A549 (cell line): Measurements from ENCODE around the gene GATC. TPM values are rescaled to one million over a fixed set of nuclear protein-coding genes. Genes with fewer than 3 reads are reported as not detected.
"Not testable (repeated sequence)": the region's sequence is repeated elsewhere in the genome, so short reads cannot be mapped to it uniquely, and the experiment has no call there.

Source experiments
- ATAC-seq, 2 experiments: fragments of 200-7000 bp in 1 of 2; fragments of >200 bp in 1 of 2; cut with Nextera tagmentation in 1 of 2; cut with Tn5 transposase in 1 of 2; 3 replicates each; pipeline versions ENCODE4 v1.8.0 to v1.9.1; 2018 to 2020; ENCODE audit warnings: mild to moderate bottlenecking in 1 of 2, moderate library complexity in 1 of 2
- CTCF ChIA-PET: fragments of 300-600 bp; sonication (Branson Sonifier 250); formaldehyde crosslinking; extraction: SDS; loops from one replicate; lab custom pipeline; 2021; ENCODE audit warnings: antibody characterized with exemption, inconsistent platforms; lab: Yijun Ruan, JAX
- POLR2A ChIA-PET: fragments of 350-600 bp; formaldehyde crosslinking; extraction: SDS; loops from one replicate; lab custom pipeline; 2021; ENCODE audit warnings: antibody characterized with exemption, inconsistent platforms; lab: Yijun Ruan, JAX
- DNase-seq, 2 experiments: peaks; one replicate each; pipeline versions ENCODE4 v3.0.0 to v3.0.0-alpha.2; 2011 to 2016; ENCODE audit warnings: low read depth in 1 of 2, low spot score in 1 of 2
- FAIRE-seq: peaks from 2 replicates; lab custom pipeline; 2011; peaks lifted over from hg19 to GRCh38; lab: Jason Lieb, UNC
- H3K27ac ChIP-seq, 2 experiments: fragments of >200 bp; sonication (Bioruptor Twin); formaldehyde crosslinking; 3 replicates each; pipeline ENCODE4 v1.5.1; 2016 to 2017
- H3K4me1 ChIP-seq: fragments of >200 bp; sonication (Bioruptor Twin); formaldehyde crosslinking; 3 replicates; pipeline ENCODE4 v1.6.1; 2016
- H3K4me2 ChIP-seq: fragments of >200 bp; sonication (Bioruptor Twin); formaldehyde crosslinking; 3 replicates; pipeline ENCODE4 v1.6.1; 2016
- H3K4me3 ChIP-seq: fragments of >200 bp; sonication (Bioruptor Twin); formaldehyde crosslinking; 3 replicates; pipeline ENCODE4 v1.5.1; 2016
- H3K9me3 ChIP-seq: fragments of >200 bp; sonication (Bioruptor Twin); formaldehyde crosslinking; 3 replicates; pipeline ENCODE4 v1.6.1; 2016
- ESRRA ChIP-seq: fragments of 150-350 bp; IDR thresholded peaks from 2 replicates; pipeline ENCODE4 v1.6.1; 2014; ENCODE audit warnings: mild to moderate bottlenecking, low read length, borderline replicate concordance
- HDAC2 ChIP-seq: fragments of 200-600 bp; sonication (generic); IDR thresholded peaks from 2 replicates; pipeline ENCODE4 v1.6.1; 2016
- HOXB13 ChIP-seq: fragments of 250-450 bp; sonication (Bioruptor Pico); IDR thresholded peaks from 2 replicates; pipeline ENCODE4 v1.5.0; 2020; ENCODE audit warnings: low read depth, mild to moderate bottlenecking, moderate library complexity
- JUN ChIP-seq, 2 experiments: fragments of >200 bp; sonication (Bioruptor Twin); formaldehyde crosslinking; IDR thresholded peaks; 2 replicates in 1 of 2; 3 replicates in 1 of 2; pipeline ENCODE4 v1.6.1; 2016 to 2017
- MAFK ChIP-seq: fragments of 450-650 bp; IDR thresholded peaks from 2 replicates; pipeline ENCODE4 v1.6.1; 2014; ENCODE audit not compliant: partially characterized antibody
- PHF8 ChIP-seq: fragments of 200-600 bp; sonication (generic); IDR thresholded peaks from 2 replicates; pipeline ENCODE4 v1.6.1; 2016; ENCODE audit warnings: low read depth, mild to moderate bottlenecking, antibody characterized with exemption, moderate library complexity, borderline replicate concordance
- POLR2AphosphoS2 ChIP-seq: conservative IDR thresholded peaks from 2 replicates; pipeline ENCODE4 v1.6.1; 2012; ENCODE audit warnings: low read length, improper control_type of control experiment, inconsistent platforms
- SREBF2 ChIP-seq: fragments of 450-650 bp; IDR thresholded peaks from 2 replicates; pipeline ENCODE4 v1.6.1; 2014; ENCODE audit warnings: mild to moderate bottlenecking, moderate library complexity
- TFCP2L1 ChIP-seq: fragments of 250-450 bp; sonication (Bioruptor Pico); IDR thresholded peaks from 2 replicates; pipeline ENCODE4 v1.5.0; 2021; ENCODE audit warnings: mild to moderate bottlenecking
- TP53 ChIP-seq: fragments of 250-450 bp; sonication (Bioruptor Pico); IDR thresholded peaks from 2 replicates; pipeline ENCODE4 v1.5.0; 2021; ENCODE audit warnings: mild to moderate bottlenecking, moderate library complexity
- ZC3H11A ChIP-seq: fragments of 450-650 bp; IDR thresholded peaks from 2 replicates; pipeline ENCODE4 v1.6.1; 2014; ENCODE audit warnings: antibody characterized with exemption, mild to moderate bottlenecking
- ZSCAN20 ChIP-seq: fragments of 250-450 bp; sonication (Bioruptor Pico); IDR thresholded peaks from 2 replicates; pipeline ENCODE4 v1.8.0; 2022; ENCODE audit warnings: mild to moderate bottlenecking, moderate library complexity
- WGBS: methylation state at CpG from one replicate; pipeline ENCODE4 v1.1.6; 2017; ENCODE audit errors: missing lambda C conversion rate; 5-methylcytosine and 5-hydroxymethylcytosine counted together
- polyA plus RNA-seq, 4 experiments: library from polyadenylated mRNA; depleted of rRNA in 3 of 4; stranded (reverse); fragments of >200 nt; fragmentation: RNase III in 1 of 4; extraction: RNeasy Plus Mini Kit Qiagen cat#74134 plus additional on column Dnase treatment in 1 of 4; gene quantifications; 2 replicates in 3 of 4; 3 replicates in 1 of 4; pipeline ENCODE4 v1.2.3, GENCODE V29; 2011 to 2017
- TF ChIP-seq, protein P1 (sequence below): fragments of >200 bp; sonication (Bioruptor Twin); formaldehyde crosslinking; IDR thresholded peaks from 3 replicates; pipeline ENCODE4 v1.5.1; 2016
- TF ChIP-seq, protein P2 (sequence below): fragments of 150-350 bp; IDR thresholded peaks from 2 replicates; pipeline ENCODE4 v1.6.1; 2014; ENCODE audit warnings: low read depth, mild to moderate bottlenecking, low read length
- TF ChIP-seq, protein P3 (sequence below): IDR thresholded peaks from 2 replicates; pipeline ENCODE4 v1.6.1; 2012; ENCODE audit warnings: low read depth, borderline replicate concordance

The GATC gene
- polyA plus RNA-seq, 2 of the 4 experiments (the other 2 are of a cell fraction) = 22.5 to 40.6 TPM

DNA sequence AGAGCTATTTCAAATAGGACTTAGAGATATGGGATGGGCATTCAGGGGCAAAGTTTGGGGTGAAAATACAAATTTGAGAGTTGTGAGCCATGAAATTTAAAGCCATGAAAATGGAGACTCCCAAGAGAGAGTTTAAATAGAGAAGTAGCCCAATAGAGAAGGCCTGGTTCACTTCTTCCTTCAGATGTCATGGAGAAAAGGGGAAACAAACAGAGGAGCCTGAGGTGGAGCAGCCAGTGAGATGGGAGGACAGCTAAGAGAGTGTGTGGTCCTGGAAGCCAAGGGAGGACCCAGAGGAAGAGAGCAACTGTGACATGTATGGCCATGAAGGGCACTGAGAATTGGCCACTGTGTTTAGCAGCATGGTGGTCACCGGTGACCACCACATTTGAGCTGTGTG lies 37.4 kb downstream of the GATC start (continued):
- TF ChIP-seq, protein P1, sequence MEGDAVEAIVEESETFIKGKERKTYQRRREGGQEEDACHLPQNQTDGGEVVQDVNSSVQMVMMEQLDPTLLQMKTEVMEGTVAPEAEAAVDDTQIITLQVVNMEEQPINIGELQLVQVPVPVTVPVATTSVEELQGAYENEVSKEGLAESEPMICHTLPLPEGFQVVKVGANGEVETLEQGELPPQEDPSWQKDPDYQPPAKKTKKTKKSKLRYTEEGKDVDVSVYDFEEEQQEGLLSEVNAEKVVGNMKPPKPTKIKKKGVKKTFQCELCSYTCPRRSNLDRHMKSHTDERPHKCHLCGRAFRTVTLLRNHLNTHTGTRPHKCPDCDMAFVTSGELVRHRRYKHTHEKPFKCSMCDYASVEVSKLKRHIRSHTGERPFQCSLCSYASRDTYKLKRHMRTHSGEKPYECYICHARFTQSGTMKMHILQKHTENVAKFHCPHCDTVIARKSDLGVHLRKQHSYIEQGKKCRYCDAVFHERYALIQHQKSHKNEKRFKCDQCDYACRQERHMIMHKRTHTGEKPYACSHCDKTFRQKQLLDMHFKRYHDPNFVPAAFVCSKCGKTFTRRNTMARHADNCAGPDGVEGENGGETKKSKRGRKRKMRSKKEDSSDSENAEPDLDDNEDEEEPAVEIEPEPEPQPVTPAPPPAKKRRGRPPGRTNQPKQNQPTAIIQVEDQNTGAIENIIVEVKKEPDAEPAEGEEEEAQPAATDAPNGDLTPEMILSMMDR = no peak

DNA sequence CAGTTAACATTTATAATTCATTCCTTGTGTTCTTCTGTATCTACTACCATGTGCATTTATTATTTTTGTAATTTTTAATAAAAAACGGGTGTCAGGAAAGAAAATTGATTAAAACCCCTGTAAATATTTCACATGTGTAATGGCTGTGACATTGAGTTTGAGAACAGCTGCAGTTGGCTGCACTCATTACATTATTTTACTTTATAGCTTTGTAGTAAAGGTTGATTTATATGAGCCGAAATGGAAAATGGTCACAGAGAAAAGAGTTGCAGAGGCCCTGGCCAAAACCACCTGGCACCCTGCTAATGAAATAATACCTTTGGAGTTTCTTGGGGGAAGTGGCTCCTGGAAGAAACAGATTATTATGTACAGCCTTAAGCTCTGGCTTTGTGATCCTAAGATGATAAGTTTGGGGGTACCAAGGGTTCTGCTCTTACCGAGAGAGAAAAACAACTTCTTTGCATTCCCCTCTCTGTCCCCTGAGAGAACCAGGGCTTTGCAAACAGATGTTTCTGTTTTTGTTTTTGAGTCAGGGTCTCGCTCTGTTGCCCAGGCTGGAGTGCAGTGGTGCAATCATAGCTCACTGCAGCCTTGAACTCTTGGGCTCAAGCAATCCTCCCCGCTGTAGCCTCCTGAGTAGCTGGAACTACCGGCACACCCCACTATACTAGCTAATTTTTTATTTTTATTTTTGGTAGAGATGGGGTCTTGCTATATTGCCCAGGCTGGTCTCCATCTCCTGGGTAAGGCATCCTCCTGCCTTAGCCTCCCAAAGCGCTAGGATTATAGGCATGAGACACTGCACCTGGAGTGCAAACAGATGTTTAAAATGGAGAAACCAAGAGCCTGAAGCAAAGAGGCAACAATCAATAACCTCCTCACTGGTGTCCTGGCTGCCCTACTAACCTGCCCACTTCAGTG lies 40.0 kb downstream of the GATC start:
- no peak overlapping the region for H3K4me3 ChIP-seq
- POLR2A ChIA-PET = no interaction called here
- DNase-seq (no peak), ATAC-seq (no peak), FAIRE-seq (no peak)
- H3K4me2 ChIP-seq = no peak overlapping the region
- CTCF ChIA-PET = interaction anchor here (0.6 to 2.9 kb wide), 5 partner anchors 10 to 152 kb away, joined by 3 to 10 read pairs (median 5); partner anchors contain the start of genes DYNLL1 and SRSF9
- H3K27ac ChIP-seq = no peak overlapping the region
- no peaks in the 10 kb centered on the region for H3K9me3 ChIP-seq
- H3K4me1 ChIP-seq = peaks cover 4% of the 10 kb centered on the region; the same call in 1 of the 3 replicates
- TF ChIP-seq MAFK (no peak), TP53 (CRISPR knock-in tag) (no peak), JUN (IDR thresholded peaks at IDR 0.05) (no peak), TFCP2L1 (CRISPR knock-in tag) (no peak), POLR2AphosphoS2 (no peak), PHF8 (no peak), ZSCAN20 (CRISPR knock-in tag) (no peak), SREBF2 (no peak), ESRRA (no peak), HOXB13 (CRISPR knock-in tag) (no peak), HDAC2 (no peak), ZC3H11A (no peak)
- TF ChIP-seq, protein P2, sequence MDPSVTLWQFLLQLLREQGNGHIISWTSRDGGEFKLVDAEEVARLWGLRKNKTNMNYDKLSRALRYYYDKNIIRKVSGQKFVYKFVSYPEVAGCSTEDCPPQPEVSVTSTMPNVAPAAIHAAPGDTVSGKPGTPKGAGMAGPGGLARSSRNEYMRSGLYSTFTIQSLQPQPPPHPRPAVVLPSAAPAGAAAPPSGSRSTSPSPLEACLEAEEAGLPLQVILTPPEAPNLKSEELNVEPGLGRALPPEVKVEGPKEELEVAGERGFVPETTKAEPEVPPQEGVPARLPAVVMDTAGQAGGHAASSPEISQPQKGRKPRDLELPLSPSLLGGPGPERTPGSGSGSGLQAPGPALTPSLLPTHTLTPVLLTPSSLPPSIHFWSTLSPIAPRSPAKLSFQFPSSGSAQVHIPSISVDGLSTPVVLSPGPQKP = no peak
- TF ChIP-seq, protein P1 = no peak
- TF ChIP-seq, protein P3, sequence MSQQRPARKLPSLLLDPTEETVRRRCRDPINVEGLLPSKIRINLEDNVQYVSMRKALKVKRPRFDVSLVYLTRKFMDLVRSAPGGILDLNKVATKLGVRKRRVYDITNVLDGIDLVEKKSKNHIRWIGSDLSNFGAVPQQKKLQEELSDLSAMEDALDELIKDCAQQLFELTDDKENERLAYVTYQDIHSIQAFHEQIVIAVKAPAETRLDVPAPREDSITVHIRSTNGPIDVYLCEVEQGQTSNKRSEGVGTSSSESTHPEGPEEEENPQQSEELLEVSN = no peak
- WGBS = 93% methylated on average over 7 of the region's 7 CpGs

DNA sequence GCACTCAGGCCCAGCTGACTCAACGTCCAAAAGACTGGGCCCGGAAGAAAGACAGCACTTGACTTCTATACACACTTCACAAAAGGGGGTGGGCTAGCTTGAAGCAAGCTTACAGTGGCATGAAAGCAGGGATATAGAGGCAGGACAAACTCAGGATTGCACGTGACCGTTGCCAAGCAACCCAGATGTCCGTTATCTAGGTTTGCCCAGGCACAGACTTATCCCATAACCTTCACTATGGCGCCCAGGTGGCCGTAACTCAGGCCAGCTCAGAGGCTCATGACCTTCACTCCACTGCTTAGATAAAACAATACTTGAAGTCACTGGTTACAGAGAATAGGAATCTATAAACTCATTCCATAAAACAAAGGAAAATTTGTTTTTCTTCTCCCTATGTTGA lies 41.3 kb downstream of the GATC start:
- FAIRE-seq, H3K4me1 ChIP-seq, H3K27ac ChIP-seq, H3K4me2 ChIP-seq, ATAC-seq, H3K9me3 ChIP-seq, DNase-seq, POLR2A ChIA-PET, H3K4me3 ChIP-seq: not testable (repeated sequence)
- WGBS = 94% methylated on average over 7 of the region's 7 CpGs
- CTCF ChIA-PET = interaction anchor here (2.9 kb wide), 1 partner anchor 18 kb away, joined by 10 read pairs; the partner anchor contains the start of gene SRSF9
